Kidney (tissue), 14 donors: ENCODE measurements around the gene ZNF438. TPM values are rescaled to one million over a fixed set of nuclear protein-coding genes. Genes with fewer than 3 reads are reported as not detected.

Experiments
- DNase-seq, 5 donors: peaks; one replicate each; pipeline ENCODE4 v3.0.0-alpha.2; 2013 to 2020
- FAIRE-seq: peaks from 2 replicates; lab custom pipeline; 2012; peaks lifted over from hg19 to GRCh38; lab: Jason Lieb, UNC
- H3K27ac ChIP-seq, 2 donors: one replicate each; pipeline ENCODE4 v1.7.0; 2013; ENCODE audit warnings: low read depth in 2 of 2, low read length in 2 of 2, inconsistent platforms in 1 of 2
- H3K27me3 ChIP-seq: one replicate; pipeline ENCODE4 v1.7.1; 2013; ENCODE audit warnings: low read length, inconsistent platforms; ENCODE audit not compliant: control insufficient read depth, insufficient read depth
- H3K36me3 ChIP-seq, 3 donors: one replicate each; pipeline versions ENCODE4 v1.7.0 to v1.7.1; 2013; ENCODE audit warnings: low read length in 3 of 3, control low read depth in 1 of 3, inconsistent platforms in 1 of 3; ENCODE audit not compliant: insufficient read depth in 3 of 3, control insufficient read depth in 2 of 3
- H3K4me1 ChIP-seq, 3 donors: one replicate each; pipeline versions ENCODE4 v1.7.0 to v1.7.1; 2013; ENCODE audit warnings: low read length in 3 of 3, inconsistent platforms in 1 of 3, low read depth in 1 of 3; ENCODE audit not compliant: control insufficient read depth in 2 of 3, insufficient read depth in 2 of 3
- H3K4me3 ChIP-seq, 3 donors: one replicate each; pipeline versions ENCODE4 v1.7.0 to v1.8.1; 2013; ENCODE audit warnings: low read length in 3 of 3, control low read depth in 1 of 3, inconsistent platforms in 1 of 3
- H3K9ac ChIP-seq, 3 donors: one replicate each; pipeline versions ENCODE4 v1.7.0 to v1.7.1; 2013; ENCODE audit warnings: low read length in 3 of 3, control low read depth in 1 of 3, inconsistent platforms in 1 of 3
- H3K9me3 ChIP-seq, 3 donors: one replicate each; pipeline versions ENCODE4 v1.7.0 to v1.7.1; 2013; ENCODE audit warnings: low read length in 3 of 3, control low read depth in 1 of 3, inconsistent platforms in 1 of 3; ENCODE audit not compliant: control insufficient read depth in 2 of 3, insufficient read depth in 1 of 3
- intact Hi-C: fragments of 100-400 bp; cut with DNase I; formaldehyde crosslinking; loops from one replicate; pipeline ENCODE4 v1.11.1; 2022
- polyA plus RNA-seq: library from polyadenylated mRNA; stranded (reverse); fragments of 350-450 nt; fragmentation: Illumina TruSeq; extraction: RNeasy Lipid Tissue Mini Kit (QIAGEN cat#74804); gene quantifications from one replicate; pipeline ENCODE4 v1.2.3, GENCODE V29; 2014; ENCODE audit warnings: low read depth, low replicate concordance; ENCODE audit not compliant: insufficient read depth
- total RNA-seq: library from RNA; stranded (reverse); fragmentation: NEBNext Ultra II Directional; extraction: Animal tissue kit (Norgen Biotek cat#: 25700); gene quantifications from one replicate; pipeline ENCODE4 v1.2.1, GENCODE V29; 2021
- TF ChIP-seq, protein P1 (sequence below): IDR thresholded peaks from 3 replicates; pipeline ENCODE4 v1.5.1; 2012; ENCODE audit warnings: mild to moderate bottlenecking, moderate library complexity, borderline replicate concordance; ENCODE audit not compliant: insufficient read depth; ENCODE audit errors: extremely low read depth
- donor health status: control.
- donor health status: control.
- donor health status: control.
- donor health status: control.
- donor health status: control.
- donor health status: DM: yes; HTN: yes; CAD: no.
- donor health status: Normal renal cell carcinoma (clear cell type).

ZNF438 gene
- total and polyA plus RNA-seq, 2 donors from 2014 or later = 5.9 to 9.9 TPM

DNA sequence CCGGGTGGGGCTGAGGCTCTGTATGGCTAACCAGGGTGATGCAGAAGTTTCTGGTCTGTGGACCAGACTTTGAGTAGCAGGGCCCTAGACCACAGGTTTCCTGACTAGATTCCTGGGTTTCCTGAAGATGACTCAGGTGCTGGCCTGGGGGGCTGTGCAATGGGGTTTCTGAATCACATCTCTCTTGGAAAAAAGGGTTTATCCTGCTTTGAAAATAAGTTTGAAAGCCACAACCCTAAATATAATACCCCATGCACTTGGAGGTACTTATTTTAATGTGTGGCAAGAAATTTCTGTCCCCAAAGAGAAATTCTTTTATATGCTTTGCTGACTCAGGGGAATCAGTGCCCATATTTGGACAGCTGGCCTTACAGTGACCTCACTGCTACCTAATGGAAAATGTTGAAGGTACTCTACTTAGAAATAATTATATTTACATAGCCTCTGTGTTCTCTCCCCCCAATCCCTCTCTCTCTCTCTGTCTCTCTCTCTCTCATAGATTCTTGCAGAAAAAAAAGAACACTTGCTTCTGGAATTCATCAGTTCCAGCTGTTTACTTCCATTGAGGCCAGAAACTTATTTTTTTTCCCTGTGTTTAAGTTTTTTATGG, 217.7 kb downstream of the ZNF438 start:
- Histone ChIP-seq H3K4me1 (peaks cover 9 to 35% (median 15%) of the 10 kb centered on the region in 3 donors), H3K4me3 (no peak overlapping the region), H3K27ac (no peak overlapping the region), H3K36me3 (no peaks in the 10 kb centered on the region), H3K9ac (no peak overlapping the region), H3K27me3 (no peaks in the 10 kb centered on the region), H3K9me3 (no peaks in the 10 kb centered on the region)
- FAIRE-seq (no peak), DNase-seq (peak in 2 of 5 donors; percentile 72 to 81)
- TF ChIP-seq, protein P1, sequence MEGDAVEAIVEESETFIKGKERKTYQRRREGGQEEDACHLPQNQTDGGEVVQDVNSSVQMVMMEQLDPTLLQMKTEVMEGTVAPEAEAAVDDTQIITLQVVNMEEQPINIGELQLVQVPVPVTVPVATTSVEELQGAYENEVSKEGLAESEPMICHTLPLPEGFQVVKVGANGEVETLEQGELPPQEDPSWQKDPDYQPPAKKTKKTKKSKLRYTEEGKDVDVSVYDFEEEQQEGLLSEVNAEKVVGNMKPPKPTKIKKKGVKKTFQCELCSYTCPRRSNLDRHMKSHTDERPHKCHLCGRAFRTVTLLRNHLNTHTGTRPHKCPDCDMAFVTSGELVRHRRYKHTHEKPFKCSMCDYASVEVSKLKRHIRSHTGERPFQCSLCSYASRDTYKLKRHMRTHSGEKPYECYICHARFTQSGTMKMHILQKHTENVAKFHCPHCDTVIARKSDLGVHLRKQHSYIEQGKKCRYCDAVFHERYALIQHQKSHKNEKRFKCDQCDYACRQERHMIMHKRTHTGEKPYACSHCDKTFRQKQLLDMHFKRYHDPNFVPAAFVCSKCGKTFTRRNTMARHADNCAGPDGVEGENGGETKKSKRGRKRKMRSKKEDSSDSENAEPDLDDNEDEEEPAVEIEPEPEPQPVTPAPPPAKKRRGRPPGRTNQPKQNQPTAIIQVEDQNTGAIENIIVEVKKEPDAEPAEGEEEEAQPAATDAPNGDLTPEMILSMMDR = no peak
- intact Hi-C loops = no loop called here

DNA sequence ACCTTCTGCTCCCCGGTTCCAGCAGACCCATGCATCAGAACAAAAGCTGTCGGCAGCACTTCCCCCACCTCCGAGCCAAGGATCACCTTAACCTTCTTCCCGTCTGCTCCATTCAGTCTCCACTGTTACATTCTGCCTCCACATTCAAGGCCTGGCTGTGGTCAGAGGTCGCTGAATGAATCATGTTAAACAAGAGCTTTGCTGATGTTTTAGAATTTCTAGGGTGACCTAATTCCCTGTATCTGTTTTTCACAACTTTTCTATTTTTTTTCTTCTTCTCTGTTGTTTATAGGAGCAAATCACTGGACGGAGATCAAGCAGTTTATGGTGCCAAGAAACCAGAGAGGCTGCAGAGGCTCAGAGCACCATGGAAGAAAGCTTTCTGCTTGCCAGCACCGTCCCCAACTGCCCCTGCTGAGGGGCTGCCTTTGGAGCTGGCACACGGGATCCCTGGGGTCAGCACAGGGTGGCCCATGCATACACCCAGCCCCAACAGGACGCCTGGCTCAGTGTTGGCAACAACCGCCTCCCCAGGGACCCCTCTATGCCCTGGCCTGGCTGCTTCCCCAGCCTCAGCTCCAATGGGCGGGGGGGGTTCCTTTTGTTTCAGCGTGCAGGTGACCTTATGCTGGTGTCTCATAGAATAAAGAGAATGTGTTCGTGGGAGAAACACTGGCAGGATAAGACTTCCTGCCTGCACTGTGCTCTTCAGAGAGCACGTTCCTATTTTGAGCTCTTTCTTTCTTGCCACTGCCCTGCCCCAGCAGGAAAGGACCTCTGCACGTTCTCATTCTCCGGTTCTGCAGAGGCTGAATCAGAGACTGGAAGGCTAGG, 219.4 kb downstream of the ZNF438 start:
- intact Hi-C loops = no loop called here
- Histone ChIP-seq H3K27ac (peak overlapping the region in 1 of 2 donors; percentile 29), H3K4me1 (peaks cover 0 to 23% (median 6%) of the 10 kb centered on the region in 3 donors)

DNA sequence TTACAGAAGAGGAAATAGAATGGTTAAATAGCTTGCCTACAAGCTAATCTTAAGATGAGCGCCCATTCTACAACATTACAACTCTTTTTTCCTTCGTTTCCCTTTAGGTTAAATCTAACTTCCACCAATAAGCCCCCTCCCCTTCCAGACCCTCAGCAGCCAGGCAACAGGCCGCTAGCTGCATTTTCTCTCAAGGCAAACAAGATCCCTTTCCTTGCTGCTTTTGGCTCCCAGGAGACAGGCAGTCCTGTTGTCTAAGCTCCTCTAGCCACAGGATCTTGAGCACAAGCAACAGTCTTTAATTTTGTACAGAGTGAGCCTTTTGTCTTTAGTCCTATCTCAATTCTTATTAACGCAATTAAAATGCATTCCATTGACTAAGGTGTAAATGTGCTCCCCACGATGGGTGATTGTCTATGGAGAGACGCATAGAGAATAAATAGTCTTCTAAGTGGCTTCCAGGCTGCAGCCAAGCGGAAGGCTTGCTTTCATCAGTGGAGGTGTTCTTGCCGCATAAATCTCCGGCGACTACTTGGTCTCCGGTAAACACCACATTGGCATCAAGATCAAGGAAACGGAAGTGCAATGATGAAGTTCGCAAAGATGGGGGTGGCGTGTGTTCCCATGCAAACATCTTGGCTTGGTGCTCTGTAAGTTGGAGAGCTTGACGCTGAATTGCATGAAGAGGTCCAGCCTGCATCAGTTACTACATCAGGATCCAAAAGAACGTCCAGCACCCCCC, 220.2 kb downstream of the ZNF438 start:
- peaks cover 0 to 22% (median 6%) of the 10 kb centered on the region in 3 donors for H3K4me1 ChIP-seq
- peak in 1 of 5 donors; percentile 69 for DNase-seq
- TF ChIP-seq, protein P1 = no peak
- no peak overlapping the region for H3K9ac ChIP-seq
- H3K36me3 ChIP-seq = no peaks in the 10 kb centered on the region
- H3K9me3 ChIP-seq = no peaks in the 10 kb centered on the region
- H3K4me3 ChIP-seq = no peak overlapping the region
- intact Hi-C loops = no loop called here
- no peak overlapping the region for H3K27ac ChIP-seq
- no peaks in the 10 kb centered on the region for H3K27me3 ChIP-seq
- FAIRE-seq = no peak

More for the DNA sequence above, 219.4 kb downstream of the ZNF438 start:
- TF ChIP-seq, protein P1 = no peak
- Histone ChIP-seq H3K36me3 (no peaks in the 10 kb centered on the region), H3K27me3 (no peaks in the 10 kb centered on the region), H3K4me3 (no peak overlapping the region), H3K9ac (no peak overlapping the region), H3K9me3 (no peaks in the 10 kb centered on the region)
- DNase-seq (peak in 1 of 5 donors; percentile 85), FAIRE-seq (no peak)
